GM12878 (cell line): ENCODE measurements around the gene TRMT1. TPM values are rescaled to one million over a fixed set of nuclear protein-coding genes. Genes with fewer than 3 reads are reported as not detected.

Source experiments
- BCL11A ChIP-seq: IDR thresholded peaks from 2 replicates; pipeline ENCODE4 v1.6.1; 2011; ENCODE audit warnings: low read depth, low read length
- CBX5 ChIP-seq: sonication (generic); IDR thresholded peaks from 2 replicates; pipeline ENCODE4 v1.6.1; 2016; ENCODE audit warnings: low read depth, moderate library complexity, mild to moderate bottlenecking, inconsistent platforms
- CHD1 ChIP-seq: IDR thresholded peaks from 2 replicates; pipeline ENCODE4 v1.6.1; 2012; ENCODE audit warnings: low read depth, low read length, improper control_type of control experiment
- CHD4 ChIP-seq: fragments of 200-600 bp; sonication (generic); IDR thresholded peaks from 2 replicates; pipeline ENCODE4 v1.6.1; 2016; ENCODE audit warnings: mild to moderate bottlenecking
- E2F8 ChIP-seq: fragments of 450-650 bp; IDR thresholded peaks from 2 replicates; pipeline ENCODE4 v1.6.1; 2018; ENCODE audit warnings: mild to moderate bottlenecking, low read depth, moderate library complexity; ENCODE audit not compliant: partially characterized antibody
- HDAC2 ChIP-seq: fragments of 200-600 bp; sonication (generic); IDR thresholded peaks from 2 replicates; pipeline ENCODE4 v1.6.1; 2017
- HDGF ChIP-seq: fragments of 450-650 bp; IDR thresholded peaks from 2 replicates; pipeline ENCODE4 v1.6.1; 2016; ENCODE audit warnings: antibody characterized with exemption
- IRF3 ChIP-seq: fragments of 450-650 bp; IDR thresholded peaks from 2 replicates; pipeline ENCODE4 v1.6.1; 2014; ENCODE audit warnings: mild to moderate bottlenecking
- IRF4 ChIP-seq: IDR thresholded peaks from 2 replicates; pipeline ENCODE4 v1.6.1; 2011; ENCODE audit warnings: low read depth, low read length
- LARP7 ChIP-seq: fragments of 450-650 bp; IDR thresholded peaks from 2 replicates; pipeline ENCODE4 v1.6.1; 2017; ENCODE audit warnings: mild to moderate bottlenecking
- MTA3 ChIP-seq: IDR thresholded peaks from 2 replicates; pipeline ENCODE4 v1.6.1; 2012; ENCODE audit warnings: low read length, inconsistent platforms, borderline replicate concordance
- NFIC ChIP-seq: IDR thresholded peaks from 2 replicates; pipeline ENCODE4 v1.6.1; 2012; ENCODE audit warnings: low read depth, mild to moderate bottlenecking, inconsistent platforms, low read length, moderate library complexity
- NR2C1 ChIP-seq: fragments of 450-650 bp; IDR thresholded peaks from 2 replicates; pipeline ENCODE4 v1.6.1; 2017; ENCODE audit warnings: antibody characterized with exemption, mild to moderate bottlenecking, moderate library complexity
- NR2C2 ChIP-seq: IDR thresholded peaks from 2 replicates; pipeline ENCODE4 v1.6.1; 2011; ENCODE audit warnings: borderline replicate concordance, low read depth; ENCODE audit not compliant: control insufficient read depth, insufficient read length
- NR2F1 ChIP-seq: fragments of 450-650 bp; conservative IDR thresholded peaks from 2 replicates; pipeline ENCODE4 v1.6.1; 2017; ENCODE audit warnings: mild to moderate bottlenecking
- PBX3 ChIP-seq: IDR thresholded peaks from 2 replicates; pipeline ENCODE4 v1.6.1; 2011; ENCODE audit warnings: mild to moderate bottlenecking, low read depth, low read length, moderate library complexity; ENCODE audit not compliant: insufficient replicate concordance
- POLR2AphosphoS2 ChIP-seq: IDR thresholded peaks from 2 replicates; pipeline ENCODE4 v1.6.1; 2011; ENCODE audit warnings: low read depth, mild to moderate bottlenecking, low read length, improper control_type of control experiment, moderate library complexity
- RB1 ChIP-seq: fragments of 450-650 bp; formaldehyde crosslinking; IDR thresholded peaks from 2 replicates; pipeline ENCODE4 v1.6.1; 2017; ENCODE audit warnings: mild to moderate bottlenecking, borderline replicate concordance
- SIX5 ChIP-seq: IDR thresholded peaks from 2 replicates; pipeline ENCODE4 v1.6.1; 2011; ENCODE audit warnings: mild to moderate bottlenecking, low read depth, low read length, moderate library complexity; ENCODE audit not compliant: severe bottlenecking
- SMAD1 ChIP-seq: fragments of 450-650 bp; IDR thresholded peaks from 2 replicates; pipeline ENCODE4 v1.6.1; 2018; ENCODE audit warnings: mild to moderate bottlenecking, low read depth; ENCODE audit not compliant: partially characterized antibody
- SMAD5 ChIP-seq: IDR thresholded peaks from 2 replicates; pipeline ENCODE4 v1.6.1; 2016; ENCODE audit warnings: antibody characterized with exemption, low read depth
- SP1 ChIP-seq: IDR thresholded peaks from one replicate; pipeline ENCODE4 v1.6.1; 2011; ENCODE audit warnings: low read depth, low read length
- TCF7 ChIP-seq: IDR thresholded peaks from 2 replicates; pipeline ENCODE4 v1.6.1; 2014; ENCODE audit warnings: antibody characterized with exemption, borderline replicate concordance
- ZBTB4 ChIP-seq: fragments of 450-650 bp; formaldehyde crosslinking; IDR thresholded peaks from 2 replicates; pipeline ENCODE4 v1.4.0; 2022; ENCODE audit warnings: mild to moderate bottlenecking, moderate library complexity
- polyA plus RNA-seq, 11 experiments: library from polyadenylated mRNA; depleted of rRNA in 4 of 11; unstranded in 6 of 11; stranded (reverse) in 5 of 11; fragments of >200 nt; fragmentation: Nextera tagmentation in 4 of 11; fragmentation: Illumina TruSeq in 1 of 11; extraction: Ambion mirVana in 4 of 11; extraction: Trizol in 1 of 11; gene quantifications; 1 replicate in 1 of 11; 2 replicates in 10 of 11; pipeline versions ENCODE4 v1.2.1 to v1.2.3, GENCODE V29; 2011 to 2016; ENCODE audit warnings: inconsistent platforms in 2 of 11, missing spikeins in 2 of 11, low read depth in 1 of 11
- total RNA-seq, 4 experiments: library from RNA; depleted of rRNA in 3 of 4; stranded (reverse); fragments of >200 nt in 3 of 4; fragmentation: Illumina TruSeq in 1 of 4; extraction: Trizol in 1 of 4; gene quantifications; 2 replicates each; pipeline versions ENCODE4 v1.2.1 to v1.2.3, GENCODE V29; 2013 to 2021

Gene TRMT1
- total and polyA plus RNA-seq, 10 of the 15 experiments (the other 5 are each of a cell fraction or from before 2014, with no cell fraction given) = 3.4 to 68.8 (median 34.8) TPM

- TF ChIP-seq CHD4 = no peak
- 0 out of 2 replicates have a peak, but pooled peaks have one; percentile 10 for TF ChIP-seq RB1
- TF ChIP-seq SP1 = peak; percentile 67
- TF ChIP-seq E2F8 = no peak
- no peak for TF ChIP-seq ZBTB4
- no peak for TF ChIP-seq LARP7
- TF ChIP-seq TCF7 = no peak
- TF ChIP-seq SIX5 = no peak
- no peak for TF ChIP-seq CBX5
- TF ChIP-seq MTA3 = no peak
- TF ChIP-seq HDAC2 = no peak
- TF ChIP-seq IRF4 = no peak
- peak; percentile 55; the same call in 1 of the 2 replicates for TF ChIP-seq NR2F1
- TF ChIP-seq IRF3 = no peak
- TF ChIP-seq PBX3 = peak; percentile 87
- no peak for TF ChIP-seq NR2C1
- no peak for TF ChIP-seq POLR2AphosphoS2
- TF ChIP-seq BCL11A = no peak
- no peak for TF ChIP-seq SMAD1
- no peak for TF ChIP-seq SMAD5
- TF ChIP-seq HDGF = peak; percentile 84; the same call in 1 of the 2 replicates
- no peak for TF ChIP-seq NR2C2
- TF ChIP-seq CHD1 = no peak
- no peak for TF ChIP-seq NFIC
Observed at GRCh38 chr19:13162724-13163608, 46.4 kb upstream of the TRMT1 start (continued).
